DOHH2 (cell line): Measurements from ENCODE around the gene URM1.
A peak's percentile ranks its signal among the peaks of the same experiment; 100 is the strongest.

ENCODE experiments used
- H3F3A ChIP-seq: fragments of 200-600 bp; sonication (generic), shearing (Covaris generic); 2 replicates; pipeline ENCODE4 v1.6.0; 2016; ENCODE audit warnings: antibody characterized with exemption, mild to moderate bottlenecking; ENCODE audit not compliant: control insufficient read depth, insufficient read depth
- H3K27ac ChIP-seq: fragments of 200-600 bp; sonication (generic); 2 replicates; pipeline ENCODE4 v1.5.1; 2014; ENCODE audit warnings: low read depth, mild to moderate bottlenecking, low read length, moderate library complexity
- H3K27me3 ChIP-seq: fragments of 200-600 bp; sonication (generic); 2 replicates; pipeline ENCODE4 v1.6.1; 2014; ENCODE audit warnings: mild to moderate bottlenecking, low read length, mixed read lengths; ENCODE audit not compliant: control insufficient read depth
- H3K36me3 ChIP-seq: fragments of 200-600 bp; sonication (generic); 2 replicates; pipeline ENCODE4 v1.6.1; 2014; ENCODE audit warnings: mild to moderate bottlenecking, low read length, moderate library complexity, mixed read lengths; ENCODE audit not compliant: control insufficient read depth
- H3K4me1 ChIP-seq: fragments of 200-600 bp; sonication (generic); 2 replicates; pipeline ENCODE4 v1.6.1; 2014; ENCODE audit warnings: mild to moderate bottlenecking, low read length, mixed read lengths; ENCODE audit not compliant: control insufficient read depth
- H3K4me2 ChIP-seq: fragments of 200-600 bp; sonication (generic); 2 replicates; pipeline ENCODE4 v1.6.0; 2014; ENCODE audit warnings: mild to moderate bottlenecking, low read length, moderate library complexity
- H3K4me3 ChIP-seq: fragments of 200-600 bp; sonication (generic); 2 replicates; pipeline ENCODE4 v1.5.1; 2014; ENCODE audit warnings: mild to moderate bottlenecking, low read length, mixed read lengths
- H3K79me2 ChIP-seq: fragments of 200-600 bp; sonication (generic); 2 replicates; pipeline ENCODE4 v1.6.1; 2014; ENCODE audit warnings: mild to moderate bottlenecking, low read length, mixed read lengths; ENCODE audit not compliant: control insufficient read depth
- H3K9me2 ChIP-seq: fragments of 200-600 bp; sonication (generic); replicated peaks from 2 replicates; pipeline ENCODE4 v1.6.1; 2014; ENCODE audit warnings: mild to moderate bottlenecking, low read length, mixed read lengths; ENCODE audit not compliant: control insufficient read depth
- H3K9me3 ChIP-seq: fragments of 200-600 bp; sonication (generic); 2 replicates; pipeline ENCODE4 v1.6.1; 2014; ENCODE audit warnings: antibody characterized with exemption, low read length, mixed read lengths; ENCODE audit not compliant: control insufficient read depth, insufficient read depth
- H4K20me1 ChIP-seq: fragments of 200-600 bp; sonication (generic); 2 replicates; pipeline ENCODE4 v1.6.0; 2014; ENCODE audit warnings: low read depth, mild to moderate bottlenecking, antibody characterized with exemption, low read length, moderate library complexity; ENCODE audit not compliant: control insufficient read depth, insufficient read depth
- CTCF ChIP-seq: fragments of 200-600 bp; sonication (generic); IDR thresholded peaks from one replicate; pipeline ENCODE4 v1.5.1; 2014; ENCODE audit warnings: antibody characterized with exemption, mild to moderate bottlenecking, low read depth, low read length; ENCODE audit not compliant: poor library complexity, severe bottlenecking
- EZH2phosphoT487 ChIP-seq: fragments of 200-600 bp; sonication (generic); IDR thresholded peaks from 2 replicates; pipeline ENCODE4 v1.6.1; 2017; ENCODE audit warnings: borderline replicate concordance, mild to moderate bottlenecking, antibody characterized with exemption, low read length, moderate library complexity, mixed read lengths

Gene URM1

GRCh38 chr9:128371630-128372117 lies 500 bp downstream of the URM1 start:
- Histone ChIP-seq H3K4me3 (peak overlapping the region; percentile 85), H4K20me1 (peaks cover 15% of the 10 kb centered on the region), H3K36me3 (peaks cover 25% of the 10 kb centered on the region), H3K9me2 (no peaks in the 10 kb centered on the region), H3K4me2 (peak overlapping the region; percentile 92), H3F3A (0 out of 2 replicates have a peak, but pooled peaks cover 2% of the 10 kb centered on the region), H3K27ac (peak overlapping the region; percentile 31), H3K27me3 (no peaks in the 10 kb centered on the region), H3K79me2 (peaks cover 57% of the 10 kb centered on the region), H3K4me1 (peaks cover 18% of the 10 kb centered on the region), H3K9me3 (no peaks in the 10 kb centered on the region)
- TF ChIP-seq CTCF (no peak), EZH2phosphoT487 (no peak)

- Histone ChIP-seq H4K20me1 (peaks cover 15% of the 10 kb centered on the region), H3K36me3 (peaks cover 25% of the 10 kb centered on the region), H3K4me3 (peak overlapping the region; percentile 85), H3K9me2 (no peaks in the 10 kb centered on the region), H3K79me2 (peaks cover 62% of the 10 kb centered on the region), H3K27ac (peak overlapping the region; percentile 31; the same call in 1 of the 2 replicates), H3K9me3 (no peaks in the 10 kb centered on the region), H3F3A (no peaks in the 10 kb centered on the region), H3K4me1 (peaks cover 18% of the 10 kb centered on the region), H3K27me3 (no peaks in the 10 kb centered on the region), H3K4me2 (peak overlapping the region; percentile 92)
- TF ChIP-seq CTCF (no peak), EZH2phosphoT487 (no peak)
Observed at GRCh38 chr9:128372188-128372641, 1.0 kb downstream of the URM1 start.

DNA sequence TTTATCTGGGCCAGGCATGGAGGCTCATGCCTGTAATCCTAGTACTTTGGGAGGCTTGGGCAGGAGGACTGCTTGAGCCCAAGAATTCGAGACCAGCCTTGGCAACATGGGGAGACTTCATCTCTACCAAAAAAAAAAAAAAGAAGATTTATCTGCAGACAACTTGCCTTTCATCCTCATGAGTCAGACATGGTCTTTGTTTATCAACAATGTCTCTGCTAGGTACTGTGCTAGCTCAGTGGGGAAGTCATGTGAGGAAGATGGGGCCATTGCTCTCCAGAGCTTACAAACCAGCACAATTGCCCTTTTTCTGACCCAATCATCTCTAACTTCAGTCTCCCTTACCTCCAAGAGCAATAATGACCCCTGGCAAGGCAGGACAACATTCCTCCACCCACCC lies 1.6 kb downstream of the URM1 start:
- Histone ChIP-seq H3K9me3 (no peaks in the 10 kb centered on the region), H3K9me2 (no peaks in the 10 kb centered on the region), H3K4me3 (peak overlapping the region; percentile 85), H3K4me1 (peaks cover 18% of the 10 kb centered on the region), H4K20me1 (peaks cover 15% of the 10 kb centered on the region), H3K36me3 (peaks cover 27% of the 10 kb centered on the region), H3K4me2 (peak overlapping the region; percentile 92), H3K27me3 (no peaks in the 10 kb centered on the region), H3F3A (no peaks in the 10 kb centered on the region), H3K79me2 (peaks cover 66% of the 10 kb centered on the region), H3K27ac (no peak overlapping the region)
- TF ChIP-seq EZH2phosphoT487 (no peak), CTCF (no peak)
